ENCODE results near the gene VAMP8. TPM values are rescaled to one million over a fixed set of nuclear protein-coding genes. Genes with fewer than 3 reads are reported as not detected.

The VAMP8 gene
- total and polyA plus RNA-seq, 2 experiments from 2014 or later, result 1.2 to 1.7 TPM

GRCh38 chr2:85596486-85597143 lies 19.2 kb downstream of the VAMP8 start:
- Histone ChIP-seq H3K4me1 (ENCODE audit: insufficient read depth) (peaks cover 21% of the 10 kb centered on the region), H3K4me3 (peak overlapping the region; percentile 79), H3K9ac (peak overlapping the region; percentile 88), H3K79me2 (ENCODE audit: insufficient read depth) (peaks cover 67% of the 10 kb centered on the region), H3K36me3 (ENCODE audit: low read depth) (peaks cover 8% of the 10 kb centered on the region; the same call in 1 of the 2 replicates), H2AFZ (no peak overlapping the region), H3K9me3 (ENCODE audit: low read depth) (no peaks in the 10 kb centered on the region), H3K27ac (peak overlapping the region; percentile 89), H3K27me3 (replicated peaks; ENCODE audit: insufficient read depth) (no peaks in the 10 kb centered on the region), H3K4me2 (ENCODE audit: unreplicated experiment) (peak overlapping the region; percentile 83), H3F3A (ENCODE audit: insufficient read depth) (peaks cover 15% of the 10 kb centered on the region), H4K20me1 (ENCODE audit: insufficient read depth) (no peaks in the 10 kb centered on the region), H3K9me2 (ENCODE audit: insufficient read depth) (no peaks in the 10 kb centered on the region)
- DNase-seq, result peak; percentile 32
- in situ Hi-C loops (cut with MboI), result no loop called here
- TF ChIP-seq EZH2 (IDR thresholded peaks at IDR 0.05; ENCODE audit: insufficient read depth, poor library complexity, severe bottlenecking) (no peak), EZH2phosphoT487 (IDR thresholded peaks at IDR 0.05; ENCODE audit: insufficient read depth, low read depth) (no peak)
- 64 to 69% methylated on average over 3 of the region's 3 CpGs for WGBS, 2 experiments (ENCODE audit: low coverage in 1 of 2, low lambda C conversion rate in 2 of 2, missing lambda C conversion rate in 2 of 2)

GRCh38 chr2:85597241-85597640 lies 19.9 kb downstream of the VAMP8 start:
- in situ Hi-C loops (cut with MboI), result no loop called here
- Histone ChIP-seq H3K9me3 (ENCODE audit: low read depth) (no peaks in the 10 kb centered on the region), H4K20me1 (ENCODE audit: insufficient read depth) (no peaks in the 10 kb centered on the region), H3F3A (ENCODE audit: insufficient read depth) (peaks cover 10% of the 10 kb centered on the region), H3K9me2 (ENCODE audit: insufficient read depth) (no peaks in the 10 kb centered on the region), H2AFZ (no peak overlapping the region), H3K4me2 (ENCODE audit: unreplicated experiment) (peak overlapping the region; percentile 83), H3K4me3 (peak overlapping the region; percentile 79; the same call in 1 of the 2 replicates), H3K36me3 (ENCODE audit: low read depth) (peaks cover 8% of the 10 kb centered on the region; the same call in 1 of the 2 replicates), H3K27ac (no peak overlapping the region), H3K4me1 (ENCODE audit: insufficient read depth) (peaks cover 15% of the 10 kb centered on the region), H3K9ac (peak overlapping the region; percentile 88; the same call in 1 of the 2 replicates), H3K79me2 (ENCODE audit: insufficient read depth) (peaks cover 61% of the 10 kb centered on the region), H3K27me3 (replicated peaks; ENCODE audit: insufficient read depth) (no peaks in the 10 kb centered on the region)
- WGBS, 2 experiments (ENCODE audit: low coverage in 1 of 2, low lambda C conversion rate in 2 of 2, missing lambda C conversion rate in 2 of 2), result 62 to 68% methylated on average over 5 of the region's 5 CpGs
- TF ChIP-seq EZH2 (IDR thresholded peaks at IDR 0.05; ENCODE audit: insufficient read depth, poor library complexity, severe bottlenecking) (no peak), EZH2phosphoT487 (IDR thresholded peaks at IDR 0.05; ENCODE audit: insufficient read depth, low read depth) (no peak)
- no peak for DNase-seq

- Histone ChIP-seq H3F3A (ENCODE audit: insufficient read depth) (peaks cover 15% of the 10 kb centered on the region), H3K9me2 (ENCODE audit: insufficient read depth) (no peaks in the 10 kb centered on the region), H3K4me2 (ENCODE audit: unreplicated experiment) (no peak overlapping the region), H3K27me3 (replicated peaks; ENCODE audit: insufficient read depth) (no peaks in the 10 kb centered on the region), H3K79me2 (ENCODE audit: insufficient read depth) (peaks cover 50% of the 10 kb centered on the region), H3K4me3 (no peak overlapping the region), H4K20me1 (ENCODE audit: insufficient read depth) (no peaks in the 10 kb centered on the region), H2AFZ (no peak overlapping the region), H3K9me3 (ENCODE audit: low read depth) (no peaks in the 10 kb centered on the region), H3K4me1 (ENCODE audit: insufficient read depth) (peaks cover 17% of the 10 kb centered on the region), H3K9ac (no peak overlapping the region), H3K36me3 (ENCODE audit: low read depth) (peaks cover 8% of the 10 kb centered on the region; the same call in 1 of the 2 replicates), H3K27ac (no peak overlapping the region)
- no peak for TF ChIP-seq EZH2 (IDR thresholded peaks at IDR 0.05; ENCODE audit: insufficient read depth, poor library complexity, severe bottlenecking)
- no peak for TF ChIP-seq EZH2phosphoT487 (IDR thresholded peaks at IDR 0.05; ENCODE audit: insufficient read depth, low read depth)
- in situ Hi-C loops (cut with MboI), result no loop called here
- WGBS, 2 experiments (ENCODE audit: low coverage in 1 of 2, low lambda C conversion rate in 2 of 2, missing lambda C conversion rate in 2 of 2), result 74 to 75% methylated on average over 14 of the region's 14 CpGs
- DNase-seq, result no peak
Observed at GRCh38 chr2:85598594-85599340, 21.4 kb downstream of the VAMP8 start.

GRCh38 chr2:85599468-85600234 lies 22.3 kb downstream of the VAMP8 start:
- H3K9me2 ChIP-seq (ENCODE audit: insufficient read depth), result no peaks in the 10 kb centered on the region
- no peaks in the 10 kb centered on the region for H3K9me3 ChIP-seq (ENCODE audit: low read depth)
- H3K27me3 ChIP-seq (replicated peaks; ENCODE audit: insufficient read depth), result no peaks in the 10 kb centered on the region
- H2AFZ ChIP-seq, result no peak overlapping the region
- peaks cover 14% of the 10 kb centered on the region for H3F3A ChIP-seq (ENCODE audit: insufficient read depth)
- in situ Hi-C loops (cut with MboI), result no loop called here
- no peak overlapping the region for H3K9ac ChIP-seq
- 68 to 74% methylated on average over 15 to 17 of the region's 17 CpGs for WGBS, 2 experiments (ENCODE audit: low coverage in 1 of 2, low lambda C conversion rate in 2 of 2, missing lambda C conversion rate in 2 of 2)
- peaks cover 50% of the 10 kb centered on the region for H3K79me2 ChIP-seq (ENCODE audit: insufficient read depth)
- H3K27ac ChIP-seq, result no peak overlapping the region
- no peak for DNase-seq
- H3K4me3 ChIP-seq, result no peak overlapping the region
- peaks cover 8% of the 10 kb centered on the region; the same call in 1 of the 2 replicates for H3K36me3 ChIP-seq (ENCODE audit: low read depth)
- no peaks in the 10 kb centered on the region for H4K20me1 ChIP-seq (ENCODE audit: insufficient read depth)
- TF ChIP-seq EZH2 (IDR thresholded peaks at IDR 0.05; ENCODE audit: insufficient read depth, poor library complexity, severe bottlenecking), result no peak
- TF ChIP-seq EZH2phosphoT487 (IDR thresholded peaks at IDR 0.05; ENCODE audit: insufficient read depth, low read depth), result no peak
- peaks cover 20% of the 10 kb centered on the region for H3K4me1 ChIP-seq (ENCODE audit: insufficient read depth)
- no peak overlapping the region for H3K4me2 ChIP-seq (ENCODE audit: unreplicated experiment)

Data from GM23248 (cell line).